A172 (cell line): ENCODE measurements around the gene PCDHGC3. TPM values are rescaled to one million over a fixed set of nuclear protein-coding genes. Genes with fewer than 3 reads are reported as not detected.
A peak's percentile ranks its signal among the peaks of the same experiment; 100 is the strongest.

Experiments
- DNase-seq: peaks from one replicate; pipeline ENCODE4 v3.0.0-alpha.2; 2015; ENCODE audit warnings: low spot score
- total RNA-seq: library from RNA; depleted of rRNA; stranded (reverse); fragments of >200 nt; shearing (Covaris generic); gene quantifications from 2 replicates; pipeline ENCODE4 v1.2.3, GENCODE V29; 2014

PCDHGC3 gene
- total RNA-seq, 1 experiment from 2014 or later, result 46.6 TPM

DNA sequence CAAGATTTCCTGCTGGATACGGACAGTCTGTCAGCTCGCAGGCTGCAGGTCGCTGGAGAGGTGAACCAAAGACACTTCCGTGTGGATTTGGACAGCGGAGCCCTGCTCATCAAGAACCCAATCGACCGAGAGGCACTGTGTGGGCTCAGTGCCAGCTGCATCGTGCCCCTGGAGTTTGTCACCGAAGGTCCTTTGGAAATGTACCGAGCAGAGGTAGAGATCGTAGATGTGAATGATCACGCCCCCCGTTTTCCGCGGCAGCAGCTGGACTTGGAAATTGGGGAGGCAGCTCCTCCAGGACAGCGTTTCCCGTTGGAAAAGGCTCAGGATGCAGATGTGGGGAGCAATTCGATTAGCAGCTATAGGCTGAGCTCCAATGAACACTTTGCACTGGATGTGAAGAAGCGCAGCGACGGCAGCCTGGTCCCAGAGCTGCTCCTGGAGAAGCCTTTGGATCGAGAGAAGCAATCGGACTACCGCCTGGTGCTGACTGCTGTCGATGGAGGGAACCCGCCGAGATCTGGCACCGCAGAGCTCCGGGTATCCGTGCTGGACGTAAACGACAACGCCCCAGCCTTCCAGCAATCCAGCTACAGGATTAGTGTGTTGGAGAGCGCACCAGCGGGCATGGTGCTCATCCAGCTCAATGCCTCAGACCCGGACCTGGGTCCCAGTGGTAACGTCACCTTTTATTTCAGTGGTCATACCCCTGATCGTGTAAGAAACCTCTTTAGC, 9.7 kb downstream of the PCDHGC3 start:
- no peak for DNase-seq

DNA sequence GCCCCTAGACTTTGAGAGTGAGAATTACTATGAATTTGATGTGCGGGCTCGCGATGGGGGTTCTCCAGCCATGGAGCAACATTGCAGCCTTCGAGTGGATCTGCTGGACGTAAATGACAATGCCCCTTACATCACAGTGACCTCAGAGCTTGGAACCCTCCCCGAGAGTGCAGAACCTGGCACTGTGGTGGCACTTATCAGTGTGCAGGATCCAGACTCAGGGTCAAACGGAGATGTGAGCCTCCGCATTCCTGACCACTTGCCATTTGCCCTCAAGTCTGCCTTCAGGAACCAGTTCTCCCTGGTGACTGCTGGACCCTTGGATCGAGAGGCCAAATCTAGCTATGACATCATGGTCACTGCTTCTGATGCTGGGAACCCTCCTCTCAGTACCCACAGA, 10.3 kb downstream of the PCDHGC3 start:
- no peak for DNase-seq

DNA sequence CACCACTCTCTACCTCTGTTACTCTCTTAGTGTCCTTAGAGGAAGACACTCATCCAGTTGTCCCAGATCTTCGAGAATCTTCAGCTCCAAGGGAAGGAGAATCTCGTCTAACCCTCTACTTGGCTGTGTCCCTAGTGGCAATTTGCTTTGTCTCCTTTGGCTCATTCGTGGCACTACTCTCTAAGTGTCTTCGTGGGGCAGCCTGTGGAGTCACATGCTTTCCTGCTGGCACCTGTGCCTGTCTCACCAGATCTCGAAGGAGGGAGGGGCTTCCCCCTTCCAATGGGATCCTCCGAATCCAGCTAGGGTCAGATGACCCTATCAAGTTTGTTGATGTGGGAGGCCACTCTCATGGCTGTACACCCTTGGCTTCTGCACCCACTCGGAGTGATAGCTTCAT, 11.4 kb downstream of the PCDHGC3 start:
- DNase-seq, result no peak

DNA sequence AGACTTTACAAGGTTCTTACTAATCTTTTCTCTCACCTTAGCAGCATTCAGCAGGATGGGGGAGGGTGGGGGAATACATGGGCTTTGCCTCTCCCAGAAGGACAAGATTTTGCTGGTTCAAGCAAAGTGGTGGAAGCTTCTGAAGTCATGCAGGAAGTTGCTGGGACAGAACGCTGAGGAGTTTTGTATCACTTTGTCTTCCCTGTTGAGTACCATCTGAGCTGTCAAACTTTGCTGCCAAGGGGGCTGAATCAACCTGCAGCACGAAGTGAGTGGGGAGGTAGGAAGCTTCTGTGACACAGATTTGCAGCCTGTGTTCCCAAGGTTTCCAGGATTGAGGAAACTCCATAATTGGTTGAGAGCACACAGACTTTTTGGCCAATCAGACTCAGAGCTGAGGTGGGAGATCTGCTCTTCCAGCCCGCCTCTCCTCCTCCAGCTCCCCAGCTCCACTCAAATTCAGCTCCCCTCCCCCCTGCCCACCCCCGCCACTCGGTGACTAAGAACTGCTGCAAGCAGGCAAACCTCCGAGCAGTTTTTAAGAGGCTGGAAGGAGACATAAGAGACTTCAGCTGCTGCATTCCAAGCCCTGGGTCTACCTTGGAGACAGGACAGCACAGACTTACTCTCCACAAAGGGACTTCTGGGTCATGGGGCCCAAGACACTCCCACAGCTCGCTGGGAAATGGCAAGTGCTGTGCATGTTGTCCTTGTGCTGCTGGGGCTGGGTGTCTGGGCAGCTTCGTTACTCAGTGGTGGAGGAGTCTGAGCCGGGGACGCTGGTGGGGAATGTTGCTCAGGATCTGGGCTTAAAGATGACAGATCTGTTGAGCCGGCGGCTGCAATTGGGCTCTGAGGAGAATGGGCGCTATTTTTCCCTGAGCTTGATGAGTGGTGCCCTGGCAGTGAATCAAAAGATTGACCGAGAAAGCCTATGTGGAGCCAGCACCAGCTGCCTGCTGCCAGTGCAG, 13.1 kb downstream of the PCDHGC3 start, which contains the start of gene PCDHGC5:
Gene PCDHGC5 (plus strand): TSS at position 491 of the 971 bp plus-strand sequence. CDS start 160 bp downstream, at position 651.
- DNase-seq, result peak; percentile 67

DNA sequence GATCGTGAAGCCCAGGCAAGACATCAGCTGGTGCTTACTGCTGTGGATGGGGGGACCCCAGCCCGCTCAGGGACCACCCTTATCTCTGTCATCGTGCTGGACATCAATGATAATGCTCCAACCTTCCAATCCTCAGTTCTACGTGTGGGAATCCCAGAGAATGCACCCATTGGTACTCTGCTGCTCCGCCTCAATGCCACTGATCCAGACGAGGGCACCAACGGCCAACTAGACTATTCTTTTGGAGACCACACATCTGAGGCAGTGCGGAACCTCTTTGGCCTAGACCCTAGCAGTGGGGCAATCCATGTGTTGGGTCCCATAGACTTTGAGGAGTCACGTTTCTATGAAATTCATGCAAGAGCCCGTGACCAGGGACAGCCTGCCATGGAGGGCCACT, 14.1 kb downstream of the PCDHGC3 start:
- no peak for DNase-seq

DNA sequence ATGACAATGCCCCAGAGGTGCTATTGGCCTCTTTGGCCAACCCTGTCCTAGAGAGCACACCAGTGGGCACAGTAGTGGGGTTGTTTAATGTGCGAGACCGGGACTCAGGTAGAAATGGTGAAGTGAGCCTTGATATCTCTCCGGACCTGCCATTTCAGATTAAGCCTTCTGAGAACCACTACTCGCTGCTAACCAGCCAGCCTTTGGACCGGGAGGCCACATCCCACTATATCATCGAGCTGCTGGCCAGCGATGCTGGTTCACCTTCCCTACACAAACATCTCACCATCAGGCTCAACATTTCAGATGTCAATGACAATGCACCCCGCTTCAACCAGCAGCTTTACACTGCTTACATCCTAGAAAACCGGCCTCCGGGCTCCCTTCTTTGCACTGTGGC, 14.5 kb downstream of the PCDHGC3 start:
- no peak for DNase-seq

DNA sequence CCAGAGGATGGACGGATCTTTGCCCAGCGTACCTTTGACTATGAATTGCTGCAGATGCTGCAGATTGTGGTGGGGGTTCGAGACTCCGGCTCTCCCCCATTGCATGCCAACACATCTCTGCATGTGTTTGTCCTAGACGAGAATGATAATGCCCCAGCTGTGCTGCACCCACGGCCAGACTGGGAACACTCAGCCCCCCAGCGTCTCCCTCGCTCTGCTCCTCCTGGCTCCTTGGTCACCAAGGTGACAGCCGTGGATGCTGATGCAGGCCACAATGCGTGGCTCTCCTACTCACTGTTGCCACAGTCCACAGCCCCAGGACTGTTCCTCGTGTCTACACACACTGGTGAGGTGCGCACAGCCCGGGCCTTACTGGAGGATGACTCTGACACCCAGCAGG, 15.0 kb downstream of the PCDHGC3 start:
- DNase-seq, result no peak

DNA sequence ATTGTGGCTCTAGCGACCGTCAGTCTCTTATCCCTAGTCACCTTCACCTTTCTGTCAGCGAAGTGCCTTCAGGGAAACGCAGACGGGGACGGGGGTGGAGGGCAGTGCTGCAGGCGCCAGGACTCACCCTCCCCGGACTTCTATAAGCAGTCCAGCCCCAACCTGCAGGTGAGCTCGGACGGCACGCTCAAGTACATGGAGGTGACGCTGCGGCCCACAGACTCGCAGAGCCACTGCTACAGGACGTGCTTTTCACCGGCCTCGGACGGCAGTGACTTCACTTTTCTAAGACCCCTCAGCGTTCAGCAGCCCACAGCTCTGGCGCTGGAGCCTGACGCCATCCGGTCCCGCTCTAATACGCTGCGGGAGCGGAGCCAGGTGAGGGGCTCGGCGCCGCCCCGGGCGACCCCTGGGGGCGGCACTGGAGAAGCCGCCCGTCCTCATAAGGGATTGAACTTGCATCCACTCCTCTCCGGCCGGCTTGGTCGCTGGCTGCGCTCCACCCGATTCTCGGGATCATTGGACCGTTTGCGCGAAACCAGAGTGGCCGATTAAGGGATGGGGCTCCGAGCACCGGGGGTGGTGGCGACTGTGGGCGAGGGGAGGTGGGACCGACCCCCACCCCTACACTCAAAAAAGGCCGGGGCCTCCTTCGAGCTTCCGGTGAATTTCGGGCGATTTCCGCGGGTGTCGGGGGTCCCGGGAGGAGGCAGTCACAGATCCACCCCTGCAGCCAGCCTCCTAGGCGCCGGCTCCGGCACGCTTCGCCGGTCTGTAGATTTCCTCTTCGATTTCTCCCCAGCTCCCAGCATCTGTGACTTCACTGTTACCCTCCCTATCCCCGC, 15.8 kb downstream of the PCDHGC3 start:
- no peak for DNase-seq

GRCh38 chr5:141492168-141492885, 16.6 kb downstream of the PCDHGC3 start:
- DNase-seq, result no peak

DNA sequence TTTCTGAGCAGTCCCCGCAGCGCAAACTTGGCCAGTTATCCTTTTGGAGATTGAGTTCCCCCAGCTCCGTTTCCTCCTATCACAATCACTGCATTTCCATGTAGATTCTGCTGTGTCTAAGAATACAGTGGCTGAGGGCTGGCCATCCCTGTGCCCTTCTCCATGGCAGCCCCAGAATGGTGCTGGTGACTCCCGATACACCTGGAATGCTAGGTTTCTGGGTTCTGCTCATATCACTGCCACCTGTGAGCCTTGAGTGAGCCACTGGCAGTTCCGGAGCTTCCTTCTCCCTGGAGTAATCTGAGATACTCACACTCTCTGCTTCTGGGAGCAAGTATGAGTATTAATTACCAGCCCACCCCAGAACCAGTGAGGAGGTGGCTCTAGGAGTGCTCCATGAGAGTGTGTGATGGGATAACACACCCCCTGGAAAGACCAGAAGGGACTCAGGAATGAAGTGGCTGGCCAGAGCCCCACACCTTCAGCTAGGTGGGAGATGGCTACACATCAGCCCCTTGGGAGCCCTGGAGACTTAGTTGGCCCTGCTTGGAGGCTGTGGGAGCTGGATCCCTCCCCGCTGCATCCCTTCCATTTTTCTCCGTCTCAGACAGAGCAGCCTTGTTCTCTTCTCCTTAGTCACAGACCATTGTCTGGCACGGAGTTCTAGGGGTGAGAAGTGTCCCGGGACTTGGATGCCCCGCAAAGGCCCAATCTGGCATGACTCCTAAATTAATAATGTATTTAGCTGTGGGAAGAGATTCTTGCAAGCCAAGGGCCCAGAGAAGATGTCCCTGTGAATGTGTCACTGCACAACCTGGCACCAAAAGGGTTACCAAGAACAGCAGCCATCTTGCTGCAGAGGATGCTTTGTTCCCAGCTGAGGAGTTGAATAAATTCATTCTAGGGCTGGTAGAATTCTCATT, 18.0 kb downstream of the PCDHGC3 start:
- no peak for DNase-seq

DNA sequence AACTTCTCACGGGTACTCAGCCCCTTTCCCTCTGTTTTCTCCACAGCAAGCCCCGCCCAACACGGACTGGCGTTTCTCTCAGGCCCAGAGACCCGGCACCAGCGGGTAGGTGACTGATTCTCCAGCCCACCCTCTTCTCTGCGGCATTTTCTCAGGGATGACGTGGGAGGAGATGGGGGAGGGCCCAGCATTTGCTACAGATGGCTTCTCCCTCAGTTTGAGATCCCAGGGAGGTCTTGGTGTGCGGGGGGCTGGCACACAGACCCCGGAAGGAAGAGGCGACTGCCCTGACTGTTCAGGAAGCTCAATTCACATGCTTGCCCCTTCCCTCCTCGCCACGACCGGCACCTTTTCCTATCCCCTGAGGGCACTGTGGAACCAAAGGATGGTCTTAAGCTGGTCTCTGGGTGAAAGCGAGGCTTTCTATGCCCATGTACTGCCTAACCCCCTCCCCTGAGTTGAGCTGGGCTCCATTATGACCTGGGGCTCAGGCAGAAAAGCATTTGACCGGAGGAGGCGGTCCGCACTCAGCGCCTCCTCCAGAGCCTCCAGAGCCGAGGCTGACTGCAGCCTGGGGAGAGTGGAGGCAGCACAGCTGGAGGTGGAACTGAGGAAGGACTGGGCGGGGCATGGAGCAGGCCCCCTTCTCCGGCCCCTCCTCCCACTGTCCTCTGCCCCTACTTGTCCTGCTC, 19.1 kb downstream of the PCDHGC3 start:
- no peak for DNase-seq

DNA sequence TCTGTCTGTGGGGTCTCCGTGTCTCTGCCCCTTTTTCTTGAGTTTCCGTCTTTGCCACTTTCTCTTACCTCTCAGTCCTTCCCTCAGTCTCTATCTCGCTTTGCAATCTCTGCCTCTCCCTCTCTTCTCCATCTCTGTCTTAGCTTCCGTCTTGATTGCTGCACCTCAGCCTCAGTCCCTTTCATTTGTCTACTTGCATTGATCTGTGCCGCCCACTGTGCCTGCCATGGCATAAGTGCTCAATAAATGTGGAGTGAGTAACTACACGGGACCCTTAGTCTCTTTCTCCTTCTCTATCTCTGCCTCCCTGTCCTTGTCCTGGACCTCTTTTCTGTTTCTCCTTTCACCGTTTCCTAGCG, 19.7 kb downstream of the PCDHGC3 start:
- no peak for DNase-seq

DNA sequence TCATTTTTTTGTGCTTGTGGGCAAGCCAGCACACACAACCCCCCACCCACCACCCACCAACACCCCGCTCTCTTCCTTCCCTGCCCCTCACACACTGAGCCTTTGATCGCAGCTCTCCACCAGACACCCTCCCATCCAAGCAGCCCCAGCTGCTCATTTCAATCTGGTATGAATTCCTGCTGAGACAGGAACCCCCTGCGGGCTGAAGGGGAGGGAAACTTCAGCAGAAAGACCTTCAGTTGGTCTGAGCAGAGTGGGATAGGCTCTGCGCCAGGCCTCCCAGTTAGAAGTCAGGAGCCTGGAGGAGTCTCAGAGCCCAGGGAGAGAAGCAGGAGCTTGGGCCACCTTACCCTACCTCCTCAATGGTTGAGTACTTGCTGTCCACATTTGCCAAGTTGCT, 20.3 kb downstream of the PCDHGC3 start:
- DNase-seq, result no peak

GRCh38 chr5:141501761-141502160, 26.0 kb downstream of the PCDHGC3 start:
- no peak for DNase-seq

- DNase-seq, result no peak
These were observed 27.9 kb downstream of the PCDHGC3 start for GRCh38 chr5:141503681-141504080.

- DNase-seq, result no peak
These were observed 28.4 kb downstream of the PCDHGC3 start for GRCh38 chr5:141504216-141504615.

- no peak for DNase-seq
These were observed 30.8 kb downstream of the PCDHGC3 start for GRCh38 chr5:141506381-141507155.

- peak; percentile 73 for DNase-seq
These were observed 31.8 kb downstream of the PCDHGC3 start for GRCh38 chr5:141507387-141508091.
